HG02623 (cell line): ENCODE results near the gene CEL.

Source experiments
- ATAC-seq: cut with Tn5 transposase; IDR thresholded peaks from one replicate; pipeline ENCODE4 v1.9.1; 2021; ENCODE audit warnings: moderate library complexity; ENCODE audit not compliant: unreplicated experiment

CEL gene

GRCh38 chr9:133101356-133102189, 39.8 kb downstream of the CEL start:
- ATAC-seq = no peak

GRCh38 chr9:133102190-133103021, 40.6 kb downstream of the CEL start:
- ATAC-seq = no peak

- ATAC-seq = no peak
These were observed 41.6 kb downstream of the CEL start for GRCh38 chr9:133103183-133103986.

- ATAC-seq = no peak
These were observed 42.3 kb downstream of the CEL start for GRCh38 chr9:133103987-133104505.

GRCh38 chr9:133104718-133105460, 43.1 kb downstream of the CEL start:
- no peak for ATAC-seq

GRCh38 chr9:133105461-133105770, 43.6 kb downstream of the CEL start:
- ATAC-seq = no peak

GRCh38 chr9:133106511-133107244, 44.9 kb downstream of the CEL start:
- ATAC-seq = no peak

GRCh38 chr9:133107245-133107722, 45.5 kb downstream of the CEL start:
- ATAC-seq = no peak

- ATAC-seq = no peak
These were observed 46.4 kb downstream of the CEL start for GRCh38 chr9:133107961-133108793.

GRCh38 chr9:133108794-133109641, 47.2 kb downstream of the CEL start:
- no peak for ATAC-seq

- no peak for ATAC-seq
These were observed 48.3 kb downstream of the CEL start for GRCh38 chr9:133109931-133110650.

- ATAC-seq = no peak
These were observed 50.3 kb downstream of the CEL start for GRCh38 chr9:133111808-133112662.

GRCh38 chr9:133112663-133113026, 50.9 kb downstream of the CEL start:
- no peak for ATAC-seq

- no peak for ATAC-seq
These were observed 51.6 kb downstream of the CEL start for GRCh38 chr9:133113163-133113948.
